Endometrial microvascular endothelial cells (primary cell): ENCODE data around the gene HEBP1. TPM values are rescaled to one million over a fixed set of nuclear protein-coding genes. Genes with fewer than 3 reads are reported as not detected.

Experiments used
- in situ Hi-C: cut with HindIII; loops from 2 replicates; pipeline ENCODE4 v1.10.0; 2017; ENCODE audit warnings: low sequenced_read_pairs, low pct_unique_long_range_greater_than_20kb; ENCODE audit errors: inconsistent ontology term
- total RNA-seq: library from RNA; depleted of rRNA; stranded (reverse); fragments of >200 nt; gene quantifications from one replicate; pipeline ENCODE4 v1.2.3, GENCODE V29; 2015; ENCODE audit errors: inconsistent ontology term

Gene HEBP1
- total RNA-seq, 1 donor from 2014 or later, result 37.6 TPM

- in situ Hi-C loops, result no loop called here
These were observed 27.0 kb upstream of the HEBP1 start for GRCh38 chr12:13027032-13027431.

GRCh38 chr12:13026286-13026685 is 26.2 kb upstream of the HEBP1 start:
- in situ Hi-C loops, result no loop called here

GRCh38 chr12:13024531-13024916 is 24.5 kb upstream of the HEBP1 start:
- in situ Hi-C loops, result loop anchor here (25.0 kb wide), 1 partner anchor 188 kb away; no protein-coding TSS in a partner anchor

GRCh38 chr12:13023811-13024530 is 23.9 kb upstream of the HEBP1 start:
- in situ Hi-C loops, result loop anchor here (25.0 kb wide), 1 partner anchor 188 kb away; no protein-coding TSS in a partner anchor

GRCh38 chr12:13022851-13023271 is 22.8 kb upstream of the HEBP1 start:
- in situ Hi-C loops, result loop anchor here (25.0 kb wide), 1 partner anchor 189 kb away; no protein-coding TSS in a partner anchor

- in situ Hi-C loops, result loop anchor here (25.0 kb wide), 1 partner anchor 201 kb away; no protein-coding TSS in a partner anchor
These were observed 11.0 kb upstream of the HEBP1 start for GRCh38 chr12:13011098-13011497.

- in situ Hi-C loops, result loop anchor here (25.0 kb wide), 1 partner anchor 203 kb away; no protein-coding TSS in a partner anchor
These were observed 8.8 kb upstream of the HEBP1 start for GRCh38 chr12:13008741-13009380.

GRCh38 chr12:13007496-13008233 is 7.6 kb upstream of the HEBP1 start:
- in situ Hi-C loops, result loop anchor here (25.0 kb wide), 1 partner anchor 205 kb away; no protein-coding TSS in a partner anchor

GRCh38 chr12:13005649-13006048 is 5.6 kb upstream of the HEBP1 start:
- in situ Hi-C loops, result loop anchor here (25.0 kb wide), 1 partner anchor 207 kb away; no protein-coding TSS in a partner anchor

GRCh38 chr12:13004986-13005385 is 4.9 kb upstream of the HEBP1 start:
- in situ Hi-C loops, result loop anchor here (25.0 kb wide), 1 partner anchor 207 kb away; no protein-coding TSS in a partner anchor

GRCh38 chr12:13004361-13004760 is 4.3 kb upstream of the HEBP1 start:
- in situ Hi-C loops, result loop anchor here (25.0 kb wide), 1 partner anchor 208 kb away; no protein-coding TSS in a partner anchor

- in situ Hi-C loops, result loop anchor here (25.0 kb wide), 1 partner anchor 210 kb away; no protein-coding TSS in a partner anchor
These were observed 2.4 kb upstream of the HEBP1 start for GRCh38 chr12:13002301-13003097.

GRCh38 chr12:13001775-13002040 is 1.6 kb upstream of the HEBP1 start:
- in situ Hi-C loops, result loop anchor here (25.0 kb wide), 1 partner anchor 211 kb away; no protein-coding TSS in a partner anchor

GRCh38 chr12:13000925-13001774 is 1.1 kb upstream of the HEBP1 start:
- in situ Hi-C loops, result loop anchor here (25.0 kb wide), 1 partner anchor 211 kb away; no protein-coding TSS in a partner anchor

- in situ Hi-C loops, result loop anchor here (25.0 kb wide), 1 partner anchor 212 kb away; no protein-coding TSS in a partner anchor
These were observed 505 bp upstream of the HEBP1 start for GRCh38 chr12:13000616-13000924.

GRCh38 chr12:12999271-12999958 is 650 bp downstream of the HEBP1 start:
- in situ Hi-C loops, result loop anchor here (25.0 kb wide), 1 partner anchor 162 kb away; no protein-coding TSS in a partner anchor

GRCh38 chr12:12998248-12998647 is 1.8 kb downstream of the HEBP1 start:
- in situ Hi-C loops, result loop anchor here (25.0 kb wide), 1 partner anchor 161 kb away; no protein-coding TSS in a partner anchor
